H1 (cell line): Measurements from ENCODE around the gene ARHGEF11. TPM values are rescaled to one million over a fixed set of nuclear protein-coding genes. Genes with fewer than 3 reads are reported as not detected.
A peak's percentile ranks its signal among the peaks of the same experiment; 100 is the strongest.

Experiments
- CTCF ChIA-PET: fragments of 300-600 bp; sonication (Branson Sonifier 250); formaldehyde crosslinking; loops from one replicate; lab custom pipeline; 2021; ENCODE audit not compliant: partially characterized antibody; lab: Charles Lee
- POLR2A ChIA-PET: fragments of 300-600 bp; sonication (Branson Sonifier 250); formaldehyde crosslinking; loops from one replicate; lab custom pipeline; 2021; ENCODE audit warnings: inconsistent platforms; ENCODE audit not compliant: partially characterized antibody; lab: Charles Lee
- DNase-seq, 2 experiments: peaks; one replicate each; pipeline versions ENCODE4 v3.0.0 to v3.0.0-alpha.2; 2010 to 2022; ENCODE audit warnings: low spot score in 2 of 2, low read depth in 1 of 2, mixed read lengths in 1 of 2
- FAIRE-seq: peaks from 2 replicates; lab custom pipeline; 2011; peaks lifted over from hg19 to GRCh38; lab: Jason Lieb, UNC
- H2AFZ ChIP-seq: 2 replicates; pipeline ENCODE4 v1.8.1; 2012; ENCODE audit warnings: low read length, inconsistent platforms
- H2AK5ac ChIP-seq: 2 replicates; pipeline ENCODE4 v1.6.1; 2013; ENCODE audit warnings: low read depth, low read length
- H2BK120ac ChIP-seq: replicated peaks from 2 replicates; pipeline ENCODE3; 2013; ENCODE audit warnings: low read depth, low read length, inconsistent platforms
- H2BK12ac ChIP-seq: 2 replicates; pipeline ENCODE4 v1.6.1; 2013; ENCODE audit warnings: low read depth, low read length
- H2BK15ac ChIP-seq: 2 replicates; pipeline ENCODE4 v1.6.1; 2013; ENCODE audit warnings: low read length
- H2BK20ac ChIP-seq: 2 replicates; pipeline ENCODE4 v1.6.1; 2013; ENCODE audit warnings: low read length
- H2BK5ac ChIP-seq: 2 replicates; pipeline ENCODE4 v1.6.1; 2013; ENCODE audit warnings: low read depth, low read length
- H3K14ac ChIP-seq: 2 replicates; pipeline ENCODE4 v1.6.1; 2013; ENCODE audit warnings: inconsistent platforms; ENCODE audit not compliant: insufficient read length
- H3K18ac ChIP-seq: 2 replicates; pipeline ENCODE4 v1.6.1; 2013; ENCODE audit warnings: low read length; ENCODE audit errors: extremely low read depth
- H3K23ac ChIP-seq: 2 replicates; pipeline ENCODE4 v1.6.1; 2013; ENCODE audit warnings: inconsistent platforms; ENCODE audit not compliant: insufficient read length
- H3K23me2 ChIP-seq: 2 replicates; pipeline ENCODE4 v1.6.1; 2013; ENCODE audit warnings: low read depth, low read length
- H3K27ac ChIP-seq: 2 replicates; pipeline ENCODE4 v1.6.1; 2011; ENCODE audit warnings: low read depth, low read length, inconsistent platforms
- H3K27me3 ChIP-seq, 4 experiments: replicated peaks in 1 of 4; 1 replicate in 1 of 4; 2 replicates in 3 of 4; pipeline versions ENCODE4 v1.6.1 to v1.8.1; 2011 to 2013; ENCODE audit warnings: low read length in 3 of 4, mild to moderate bottlenecking in 3 of 4, inconsistent platforms in 2 of 4, mixed read lengths in 2 of 4, moderate library complexity in 1 of 4; ENCODE audit not compliant: control insufficient read depth in 3 of 4, insufficient read depth in 3 of 4; ENCODE audit errors: extremely low read depth in 1 of 4
- H3K36me3 ChIP-seq, 4 experiments: 2 replicates each; pipeline versions ENCODE4 v1.6.1 to v1.8.1; 2011 to 2013; ENCODE audit warnings: mild to moderate bottlenecking in 4 of 4, low read length in 3 of 4, moderate library complexity in 2 of 4, control low read depth in 1 of 4, inconsistent platforms in 1 of 4; ENCODE audit not compliant: insufficient read depth in 4 of 4, control insufficient read depth in 2 of 4
- H3K4ac ChIP-seq: replicated peaks from 2 replicates; pipeline ENCODE3; 2013; ENCODE audit warnings: low read length, low read depth, mixed read lengths, inconsistent platforms; ENCODE audit not compliant: insufficient read length
- H3K4me1 ChIP-seq, 4 experiments: replicated peaks in 1 of 4; 1 replicate in 1 of 4; 2 replicates in 3 of 4; pipeline versions ENCODE4 v1.6.1 to v1.8.1; 2011 to 2013; ENCODE audit warnings: low read length in 3 of 4, inconsistent platforms in 2 of 4, mixed read lengths in 1 of 4; ENCODE audit not compliant: insufficient read depth in 4 of 4, control insufficient read depth in 3 of 4
- H3K4me2 ChIP-seq, 2 experiments: 2 replicates each; pipeline versions ENCODE4 v1.6.1 to v1.8.1; 2011 to 2013; ENCODE audit warnings: low read depth in 2 of 2, low read length in 2 of 2, control low read depth in 1 of 2, inconsistent platforms in 1 of 2, mild to moderate bottlenecking in 1 of 2; ENCODE audit not compliant: insufficient read depth in 1 of 2
- H3K4me3 ChIP-seq, 4 experiments: fragments of 200-600, 300-600 bp in 1 of 4; sonication (generic), shearing (Covaris generic), sonication (Bioruptor Twin) in 1 of 4; 2 replicates each; pipeline versions ENCODE4 v1.5.1 to v1.8.1; 2011 to 2016; ENCODE audit warnings: low read length in 4 of 4, low read depth in 3 of 4, control low read depth in 2 of 4, inconsistent platforms in 2 of 4, mild to moderate bottlenecking in 2 of 4, mixed read lengths in 1 of 4, moderate library complexity in 1 of 4; ENCODE audit not compliant: insufficient read depth in 2 of 4; ENCODE audit errors: extremely low read depth in 1 of 4
- H3K56ac ChIP-seq: replicated peaks from 2 replicates; pipeline ENCODE3; 2013; ENCODE audit warnings: low read depth, mild to moderate bottlenecking, mixed read lengths, low read length, inconsistent platforms; ENCODE audit not compliant: insufficient read length
- H3K79me1 ChIP-seq: 2 replicates; pipeline ENCODE4 v1.6.1; 2013; ENCODE audit warnings: low read depth, low read length, control low read depth
- H3K79me2 ChIP-seq, 2 experiments: 2 replicates each; pipeline versions ENCODE4 v1.6.1 to v1.8.1; 2012 to 2013; ENCODE audit warnings: low read length in 2 of 2, mild to moderate bottlenecking in 2 of 2, inconsistent platforms in 1 of 2; ENCODE audit not compliant: insufficient read depth in 2 of 2, control insufficient read depth in 1 of 2
- H3K9ac ChIP-seq, 4 experiments: replicated peaks in 1 of 4; 1 replicate in 1 of 4; 2 replicates in 3 of 4; pipeline versions ENCODE4 v1.6.1 to v1.8.1; 2011 to 2013; ENCODE audit warnings: low read depth in 3 of 4, low read length in 3 of 4, control low read depth in 2 of 4, mild to moderate bottlenecking in 2 of 4, moderate library complexity in 2 of 4, inconsistent platforms in 1 of 4; ENCODE audit errors: extremely low read depth in 1 of 4
- H3K9me3 ChIP-seq, 2 experiments: 2 replicates each; pipeline versions ENCODE4 v1.6.1 to v1.8.1; 2012 to 2013; ENCODE audit warnings: mild to moderate bottlenecking in 2 of 2, moderate library complexity in 2 of 2, control low read depth in 1 of 2, inconsistent platforms in 1 of 2, low read depth in 1 of 2, low read length in 1 of 2, mixed read lengths in 1 of 2; ENCODE audit not compliant: insufficient read depth in 2 of 2
- H4K20me1 ChIP-seq, 2 experiments: replicated peaks in 1 of 2; 2 replicates each; pipeline versions ENCODE3 to v1.8.1; 2011 to 2013; ENCODE audit warnings: inconsistent platforms in 2 of 2, low read length in 2 of 2, mild to moderate bottlenecking in 1 of 2; ENCODE audit not compliant: insufficient read depth in 2 of 2, control insufficient read depth in 1 of 2
- H4K5ac ChIP-seq: 2 replicates; pipeline ENCODE4 v1.6.1; 2013; ENCODE audit warnings: low read length, low read depth, mixed read lengths, inconsistent platforms; ENCODE audit not compliant: insufficient read length
- H4K8ac ChIP-seq: 2 replicates; pipeline ENCODE4 v1.8.0; 2013; ENCODE audit warnings: mild to moderate bottlenecking, moderate library complexity, low read length, inconsistent platforms; ENCODE audit not compliant: insufficient read depth; ENCODE audit errors: extremely low read depth
- H4K91ac ChIP-seq: replicated peaks from 2 replicates; pipeline ENCODE3; 2013; ENCODE audit warnings: low read length, mixed read lengths, inconsistent platforms; ENCODE audit not compliant: insufficient read length
- BCL11A ChIP-seq, 2 experiments: IDR thresholded peaks; one replicate each; pipeline ENCODE4 v1.6.1; 2011; ENCODE audit warnings: low read depth in 2 of 2, low read length in 2 of 2, mild to moderate bottlenecking in 2 of 2
- EGR1 ChIP-seq: IDR thresholded peaks from 2 replicates; pipeline ENCODE4 v1.6.1; 2011; ENCODE audit warnings: low read depth, low read length, borderline replicate concordance
- FOSL1 ChIP-seq: IDR thresholded peaks from 2 replicates; pipeline ENCODE4 v1.6.1; 2011; ENCODE audit warnings: mild to moderate bottlenecking, low read depth, low read length, moderate library complexity; ENCODE audit not compliant: insufficient read depth
- KDM4A ChIP-seq: IDR thresholded peaks from one replicate; pipeline ENCODE4 v1.7.1; 2012; ENCODE audit warnings: low read depth, mild to moderate bottlenecking, moderate library complexity, low read length, inconsistent platforms; ENCODE audit not compliant: severe bottlenecking
- MAX ChIP-seq: IDR thresholded peaks from 2 replicates; pipeline ENCODE4 v1.6.1; 2012; ENCODE audit warnings: inconsistent platforms
- NANOG ChIP-seq: IDR thresholded peaks from 2 replicates; pipeline ENCODE4 v1.6.1; 2011; ENCODE audit warnings: low read length, low read depth, mild to moderate bottlenecking, inconsistent platforms; ENCODE audit not compliant: insufficient read depth, poor library complexity, severe bottlenecking
- SIX5 ChIP-seq: IDR thresholded peaks from 2 replicates; pipeline ENCODE4 v1.6.1; 2011; ENCODE audit warnings: mild to moderate bottlenecking, low read depth, low read length
- SP2 ChIP-seq: IDR thresholded peaks from 2 replicates; pipeline ENCODE4 v1.6.1; 2012; ENCODE audit warnings: mild to moderate bottlenecking, low read length, inconsistent platforms
- SUZ12 ChIP-seq: fragments of 200-600 bp; sonication (generic); IDR thresholded peaks from 2 replicates; pipeline ENCODE4 v1.6.1; 2012; ENCODE audit warnings: mild to moderate bottlenecking, inconsistent platforms, low read length, moderate library complexity, mixed read lengths
- TEAD4 ChIP-seq: IDR thresholded peaks from 2 replicates; pipeline ENCODE4 v1.6.1; 2012; ENCODE audit warnings: low read depth, low read length, inconsistent platforms, mixed read lengths
- WGBS, 2 experiments: shearing (Covaris generic) in 1 of 2; methylation state at CpG; one replicate each; pipeline versions ENCODE4 v1.1.6 to v1.1.7; 2013 to 2015; ENCODE audit warnings: low lambda C conversion rate in 2 of 2, mixed read lengths in 2 of 2, inconsistent platforms in 1 of 2, low coverage in 1 of 2, missing lambda C conversion rate in 1 of 2; ENCODE audit not compliant: insufficient replicate concordance in 2 of 2, insufficient coverage in 1 of 2, insufficient read length in 1 of 2; ENCODE audit errors: extremely low coverage in 1 of 2, missing lambda C conversion rate in 1 of 2; 5-methylcytosine and 5-hydroxymethylcytosine counted together
- polyA plus RNA-seq, 7 experiments: library from polyadenylated mRNA; depleted of rRNA in 3 of 7; stranded (reverse) in 5 of 7; unstranded in 2 of 7; fragments of >200 nt in 5 of 7; fragments of 200-250 nt in 2 of 7; gene quantifications; 1 replicate in 5 of 7; 2 replicates in 1 of 7; 4 replicates in 1 of 7; pipeline versions ENCODE4 v1.2.1 to v1.2.3, GENCODE V29; 2011 to 2013; ENCODE audit warnings: missing spikeins in 2 of 7, mixed read lengths in 2 of 7
- total RNA-seq: library from RNA; stranded (reverse); fragmentation: NEBNext Ultra II Directional; extraction: Animal tissue kit (Norgen Biotek cat#: 25700); gene quantifications from 2 replicates; pipeline ENCODE4 v1.2.1, GENCODE V29; 2021

The ARHGEF11 gene
- total and polyA plus RNA-seq, 2 of the 8 experiments (the other 6 are each of a cell fraction or from before 2014, with no cell fraction given): 19.9 to 33.1 TPM

- Histone ChIP-seq H3K4me2 (no peak overlapping the region), H3K27me3 (no peaks in the 10 kb centered on the region), H3K36me3 (no peaks in the 10 kb centered on the region), H3K4ac (no peak overlapping the region), H3K9ac (no peak overlapping the region), H2AK5ac (no peak overlapping the region), H2BK5ac (no peak overlapping the region), H3K18ac (no peak overlapping the region), H3K79me2 (peaks cover 6 to 66% of the 10 kb centered on the region in 2 experiments; a peak in 3 of 4 replicates), H3K23me2 (no peaks in the 10 kb centered on the region), H3K9me3 (no peaks in the 10 kb centered on the region), H3K14ac (no peak overlapping the region), H3K79me1 (peaks cover 7% of the 10 kb centered on the region), H3K56ac (no peak overlapping the region), H2AFZ (no peak overlapping the region), H4K91ac (no peak overlapping the region), H2BK20ac (no peak overlapping the region), H3K4me3 (no peak overlapping the region), H2BK12ac (no peak overlapping the region), H4K20me1 (peaks cover 4 to 16% of the 10 kb centered on the region in 2 experiments), H4K5ac (no peak overlapping the region), H2BK15ac (no peak overlapping the region), H3K4me1 (peaks cover 4 to 24% (median 18%) of the 10 kb centered on the region in 4 experiments; a peak in 5 of 7 replicates), H2BK120ac (no peak overlapping the region), H3K27ac (no peak overlapping the region), H4K8ac (no peak overlapping the region), H3K23ac (no peak overlapping the region)
- FAIRE-seq (no peak), DNase-seq (peak in 1 of 2 experiments; percentile 30)
- ChIA-PET POLR2A (interaction anchor here (1.3 kb wide), 1 partner anchor 38 kb away, joined by 3 read pairs; no protein-coding TSS in a partner anchor), CTCF (interaction anchor here (0.7 to 1.5 kb wide), 3 partner anchors 50 to 92 kb away, joined by 3 read pairs; no protein-coding TSS in a partner anchor)
- WGBS, 2 experiments: 67% methylated on average over 1 of the region's 1 CpG; no CpG with 5 or more reads in 1 of the 2 experiments
- TF ChIP-seq SP2: no peak
- TF ChIP-seq FOSL1: no peak
- TF ChIP-seq NANOG: no peak
- TF ChIP-seq TEAD4: no peak
- no peak for TF ChIP-seq SIX5
- no peak for TF ChIP-seq EGR1
- no peak for TF ChIP-seq SUZ12
- no peak for TF ChIP-seq BCL11A (IDR thresholded peaks at IDR 0.05; ENCODE audit: low read depth in 2 of 2, low read length in 2 of 2)
- no peak for TF ChIP-seq MAX
- no peak for TF ChIP-seq KDM4A
These were observed 44.2 kb downstream of the ARHGEF11 start for GRCh38 chr1:157001304-157001703.
